Activated T-cell treated with anti-CD3 and anti-CD28 coated beads for 4 hours (primary cell): ENCODE results near the gene SUSD1.
"Not testable (repeated sequence)": the region's sequence is repeated elsewhere in the genome, so short reads cannot be mapped to it uniquely, and the experiment has no call there.

ENCODE experiments used
- DNase-seq: peaks from one replicate; pipeline ENCODE4 v3.0.0-alpha.2; 2020

Gene SUSD1

GRCh38 chr9:112174965-112175795 lies at the start of gene SUSD1:
TSS of gene SUSD1 (minus strand) at chr9:112175297. CDS start at chr9:112175235, 62 bp downstream.
- no peak for DNase-seq

DNA sequence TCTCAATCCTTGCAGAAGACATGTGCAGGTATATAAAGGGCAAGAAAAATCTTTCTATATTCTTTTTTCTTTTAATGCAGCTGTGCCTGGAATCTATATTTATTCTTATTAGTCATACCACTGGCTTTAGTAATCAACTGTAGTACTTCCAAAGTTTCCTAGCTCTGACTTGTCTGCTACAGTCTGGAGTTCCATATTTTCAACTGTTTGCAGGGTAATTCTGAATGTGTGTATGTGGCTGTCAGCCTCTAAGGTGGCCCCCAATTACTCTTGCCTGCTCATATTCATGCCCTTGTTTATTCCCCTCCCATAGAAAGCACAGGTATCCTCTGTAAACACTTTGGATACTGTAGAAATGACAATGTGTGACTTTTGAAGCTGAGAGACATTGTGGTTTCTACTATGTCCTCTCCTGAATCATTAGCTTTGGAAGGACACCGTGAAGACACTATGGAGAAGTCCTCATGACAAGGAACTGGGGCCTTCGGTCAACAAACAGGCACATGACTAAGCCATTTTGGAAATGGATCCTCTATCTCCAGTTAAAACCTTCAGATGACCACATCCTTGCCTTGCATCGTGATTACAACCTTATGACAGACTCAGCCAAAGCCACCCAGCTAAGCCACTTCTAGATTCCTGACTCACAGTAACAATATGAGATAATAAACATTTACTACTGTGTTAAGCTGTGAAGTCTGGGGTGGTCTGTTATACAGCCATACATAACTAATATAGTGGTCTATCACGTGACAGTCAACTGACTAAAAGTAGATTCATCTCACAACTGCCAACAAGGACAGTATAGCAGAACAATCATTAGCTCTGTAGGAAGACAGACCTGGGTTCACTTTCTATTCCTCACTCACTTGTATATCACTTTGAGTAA lies 49.5 kb upstream of the SUSD1 start:
- DNase-seq = no peak

- DNase-seq = no peak
Observed at GRCh38 chr9:112218908-112219307, 43.8 kb upstream of the SUSD1 start.

- DNase-seq = no peak
Observed at GRCh38 chr9:112212926-112213325, 37.8 kb upstream of the SUSD1 start.

DNA sequence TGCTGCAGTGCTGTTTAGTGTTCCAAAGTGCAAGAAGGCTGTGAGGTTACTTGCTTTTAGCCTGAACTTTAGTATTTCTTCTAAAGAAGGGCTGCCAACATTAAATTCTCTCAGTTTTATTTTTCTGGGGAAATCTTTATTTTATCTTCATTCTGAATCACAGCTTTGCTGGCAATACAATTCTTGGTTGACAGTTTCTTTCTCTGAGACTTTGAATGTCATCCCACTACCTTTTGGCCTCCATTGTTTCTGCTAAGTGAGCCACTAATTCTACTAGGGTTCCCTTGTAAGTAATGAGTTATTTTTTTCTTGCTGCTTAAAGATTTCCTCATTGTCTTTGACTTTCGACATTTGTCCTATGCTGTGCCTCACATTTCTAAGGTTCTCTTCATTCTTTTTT lies 32.4 kb upstream of the SUSD1 start:
- no peak for DNase-seq

DNA sequence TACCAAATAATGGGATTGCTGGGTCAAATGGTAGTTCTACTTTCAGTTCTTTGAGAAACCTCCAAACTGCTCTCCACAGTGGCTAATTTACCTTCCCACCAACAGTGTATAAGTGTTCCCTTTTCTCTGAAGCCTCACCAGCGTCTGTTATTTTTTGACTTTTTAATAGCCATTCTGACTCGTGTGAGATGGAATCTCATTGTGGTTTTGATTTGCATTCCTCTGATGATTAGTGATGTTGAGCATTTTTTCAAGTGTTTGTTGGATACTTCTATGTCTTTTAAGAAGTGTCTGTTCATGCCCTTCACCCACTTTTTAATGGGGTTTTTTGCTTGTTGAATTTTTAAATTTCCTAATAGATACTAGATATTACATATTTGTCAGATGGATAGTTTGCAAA lies 28.4 kb upstream of the SUSD1 start:
- no peak for DNase-seq

- DNase-seq = no peak
Observed at GRCh38 chr9:112200711-112201110, 25.6 kb upstream of the SUSD1 start.

GRCh38 chr9:112198646-112199045 lies 23.5 kb upstream of the SUSD1 start:
- DNase-seq = no peak

- no peak for DNase-seq
Observed at GRCh38 chr9:112194969-112195431, 19.9 kb upstream of the SUSD1 start.

- DNase-seq = no peak
Observed at GRCh38 chr9:112193572-112194288, 18.6 kb upstream of the SUSD1 start.

DNA sequence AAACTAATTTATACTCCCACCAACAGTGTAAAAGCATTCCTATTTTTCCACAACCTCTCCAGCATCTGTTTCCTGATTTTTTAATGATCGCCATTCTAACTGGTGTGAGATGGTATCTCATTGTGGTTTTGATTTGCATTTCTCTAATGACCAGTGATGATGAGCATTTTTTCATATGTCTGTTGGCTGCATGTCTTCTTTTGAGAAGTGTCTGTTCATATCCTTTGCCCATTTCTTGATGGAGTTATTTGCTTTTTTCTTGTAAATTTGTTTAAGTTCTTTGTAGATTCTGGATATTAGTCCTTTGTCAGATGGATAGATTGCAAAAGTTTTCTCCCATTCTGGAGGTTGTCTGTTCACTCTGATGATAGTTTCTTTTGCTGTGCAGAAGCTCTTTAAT lies 15.2 kb upstream of the SUSD1 start:
- not testable (repeated sequence) for DNase-seq

DNA sequence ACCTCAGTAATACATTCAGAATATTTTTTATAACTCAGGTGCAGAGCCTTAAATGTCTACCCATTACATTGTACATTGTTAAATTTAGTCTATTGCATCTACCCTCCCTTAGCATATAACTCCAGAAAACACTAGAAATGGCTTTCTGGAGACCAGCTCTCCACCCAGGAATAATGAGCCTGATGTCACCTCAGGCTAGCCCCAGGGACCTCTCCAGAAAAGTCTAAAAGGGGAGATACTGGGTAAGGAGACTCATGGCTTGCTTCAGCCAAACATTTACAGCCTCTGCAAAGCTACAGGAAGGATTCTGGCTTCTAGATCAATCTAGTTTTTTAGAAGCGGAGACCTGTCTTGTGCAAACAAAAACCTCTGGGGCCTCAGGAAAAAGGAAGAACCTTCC lies 13.8 kb upstream of the SUSD1 start:
- no peak for DNase-seq

GRCh38 chr9:112187404-112187803 lies 12.3 kb upstream of the SUSD1 start:
- no peak for DNase-seq

- no peak for DNase-seq
Observed at GRCh38 chr9:112186695-112187094, 11.6 kb upstream of the SUSD1 start.

DNA sequence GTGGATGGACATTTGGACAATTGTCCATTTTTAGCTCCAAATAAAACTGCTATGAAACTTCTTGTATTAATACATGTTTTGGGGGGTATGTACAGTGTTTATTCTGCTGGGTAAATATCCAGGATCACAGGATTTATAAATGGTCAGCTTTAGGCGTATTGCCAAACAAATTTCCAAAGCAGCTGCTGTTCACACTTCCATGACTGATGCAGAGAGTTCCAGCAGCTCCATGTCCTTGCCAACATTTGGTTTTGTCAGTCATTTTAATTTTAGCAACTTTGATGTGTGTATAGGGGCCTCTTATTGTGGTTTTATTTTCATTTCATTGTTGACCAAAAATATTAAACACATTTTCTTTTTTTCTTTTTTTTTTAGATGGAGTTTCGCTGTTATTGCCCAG lies 9.8 kb upstream of the SUSD1 start:
- DNase-seq = no peak

GRCh38 chr9:112184221-112184620 lies 9.1 kb upstream of the SUSD1 start:
- DNase-seq = no peak

GRCh38 chr9:112180387-112180881 lies 5.3 kb upstream of the SUSD1 start:
- no peak for DNase-seq

- no peak for DNase-seq
Observed at GRCh38 chr9:112179816-112180215, 4.7 kb upstream of the SUSD1 start.

DNA sequence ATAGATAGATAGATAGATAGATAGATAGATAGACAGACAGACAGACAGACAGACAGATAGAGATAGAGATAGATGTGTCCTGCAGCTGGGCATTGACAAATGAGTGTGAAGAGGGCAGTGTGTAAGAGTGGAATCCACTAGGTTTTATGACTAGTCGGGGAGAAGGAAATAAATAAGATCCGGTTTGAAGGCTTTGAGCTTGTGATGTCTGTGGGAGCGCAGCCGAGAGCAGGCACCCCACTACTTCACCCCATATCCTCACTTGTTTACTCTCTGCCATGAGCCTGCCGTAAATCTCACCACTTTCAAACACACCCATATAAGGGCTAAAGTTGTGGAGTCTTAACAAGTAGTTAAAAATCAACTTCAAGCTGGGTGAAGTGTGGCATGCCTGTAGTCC lies 1.4 kb upstream of the SUSD1 start:
- no peak for DNase-seq

DNA sequence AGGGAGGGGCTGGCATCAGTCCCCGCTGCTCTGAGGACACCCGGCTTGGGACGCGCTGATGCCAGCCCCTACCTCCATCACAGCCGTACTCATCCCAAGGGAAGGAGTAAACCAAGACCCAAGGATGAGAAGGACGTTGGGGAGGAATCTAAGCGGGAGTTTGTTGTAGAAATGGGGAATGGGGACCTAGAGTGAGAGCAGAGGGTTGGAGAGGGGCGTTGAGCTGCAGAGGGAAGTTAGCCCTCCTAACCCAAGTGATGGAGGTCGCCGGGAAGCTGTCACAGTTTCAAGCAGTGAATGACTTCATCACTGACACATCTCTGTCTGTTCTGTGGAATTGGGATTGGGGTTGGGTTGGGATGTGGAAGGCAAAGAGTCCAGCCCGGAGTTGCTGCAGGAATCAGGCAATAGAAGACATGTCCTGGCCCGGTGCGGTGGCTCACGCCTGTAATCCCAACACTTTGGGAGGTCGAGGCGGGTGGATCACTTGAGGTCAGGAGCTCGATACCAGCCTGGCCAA lies 759 bp upstream of the SUSD1 start:
- DNase-seq = no peak

GRCh38 chr9:112174222-112174964 lies 704 bp downstream of the SUSD1 start:
- peak; percentile 56 for DNase-seq
